HG03108 (cell line): ENCODE results near the gene ERMARD.

ENCODE experiments used
- ATAC-seq: cut with Tn5 transposase; IDR thresholded peaks from one replicate; pipeline ENCODE4 v1.9.1; 2021; ENCODE audit warnings: moderate library complexity; ENCODE audit not compliant: unreplicated experiment

Gene ERMARD

GRCh38 chr6:169751242-169752073 lies at the start of gene ERMARD, which contains the start of gene DYNLT2:
Gene ERMARD (plus strand): TSS chr6:169751622. CDS start chr6:169751658, 36 bp downstream.
Gene DYNLT2 (minus strand): TSS chr6:169751572. CDS start chr6:169751458, 114 bp downstream.
- peak; percentile 93 for ATAC-seq

GRCh38 chr6:169701954-169702839 lies 49.2 kb upstream of the ERMARD start, which contains the start of the genes C6orf120 and WDR27:
Gene C6orf120 (plus strand): TSS chr6:169702126. CDS start chr6:169702460, 334 bp downstream.
Gene WDR27 (minus strand): TSS chr6:169702029. CDS start chr6:169689005, 13,024 bp downstream.
- ATAC-seq = peak; percentile 95

GRCh38 chr6:169702840-169703246 lies 48.6 kb upstream of the ERMARD start:
- ATAC-seq = peak; percentile 10

- ATAC-seq = no peak
Observed at GRCh38 chr6:169707772-169708171, 43.6 kb upstream of the ERMARD start.

- no peak for ATAC-seq
Observed at GRCh38 chr6:169709293-169709692, 42.1 kb upstream of the ERMARD start.

GRCh38 chr6:169710009-169710408 lies 41.4 kb upstream of the ERMARD start:
- ATAC-seq = no peak

GRCh38 chr6:169714178-169714577 lies 37.2 kb upstream of the ERMARD start:
- no peak for ATAC-seq

GRCh38 chr6:169714595-169714994 lies 36.8 kb upstream of the ERMARD start:
- ATAC-seq = no peak

GRCh38 chr6:169719117-169719516 lies 32.3 kb upstream of the ERMARD start:
- ATAC-seq = no peak

GRCh38 chr6:169720207-169720855 lies 31.1 kb upstream of the ERMARD start:
- no peak for ATAC-seq

- no peak for ATAC-seq
Observed at GRCh38 chr6:169722362-169723199, 28.8 kb upstream of the ERMARD start.

- ATAC-seq = peak; percentile 30
Observed at GRCh38 chr6:169723200-169723909, 28.1 kb upstream of the ERMARD start.

GRCh38 chr6:169723991-169724493 lies 27.4 kb upstream of the ERMARD start:
- ATAC-seq = peak; percentile 34

GRCh38 chr6:169724494-169725124 lies 26.8 kb upstream of the ERMARD start, which contains the start of gene PHF10:
Gene PHF10 (minus strand): TSS chr6:169724500. CDS start chr6:169723931, 569 bp downstream.
- ATAC-seq = peak; percentile 34

GRCh38 chr6:169725125-169726048 lies 26.0 kb upstream of the ERMARD start:
- ATAC-seq = peak; percentile 12

- ATAC-seq = no peak
Observed at GRCh38 chr6:169726049-169726400, 25.4 kb upstream of the ERMARD start.

- ATAC-seq = no peak
Observed at GRCh38 chr6:169726963-169727362, 24.5 kb upstream of the ERMARD start.

- ATAC-seq = no peak
Observed at GRCh38 chr6:169729961-169730360, 21.5 kb upstream of the ERMARD start.
